ENCODE measurements around the gene GNB1. TPM values are rescaled to one million over a fixed set of nuclear protein-coding genes. Genes with fewer than 3 reads are reported as not detected.
A peak's percentile ranks its signal among the peaks of the same experiment; 100 is the strongest.

GNB1 gene
- total RNA-seq, 1 donor from 2014 or later, result 158 TPM

DNA sequence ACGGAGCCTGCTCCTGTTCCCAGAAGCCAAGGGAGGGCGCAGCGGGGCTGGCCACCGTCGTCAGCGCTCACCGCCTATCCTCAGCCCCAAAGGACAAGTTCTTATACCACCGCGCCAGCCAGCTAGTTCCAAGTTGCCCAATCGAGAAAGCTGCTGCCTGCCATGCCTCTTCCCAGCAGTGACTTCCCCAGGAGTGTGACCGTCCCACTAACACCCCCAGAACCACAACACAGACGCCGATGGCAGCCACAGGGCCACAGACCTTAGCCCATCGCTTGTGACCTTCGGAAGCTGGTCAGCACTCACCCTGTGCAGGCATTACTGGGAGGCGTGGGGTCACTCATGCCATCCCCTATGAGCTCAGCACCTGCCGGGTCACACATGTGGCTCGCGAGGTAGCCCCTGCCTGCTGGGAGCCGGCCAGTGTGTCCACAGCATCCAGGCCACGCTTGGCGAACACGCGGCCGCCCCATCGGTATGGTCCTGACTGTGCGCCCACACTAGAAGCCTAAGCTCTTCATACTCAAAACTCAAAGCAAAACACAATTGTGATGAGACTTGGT, 132.7 kb downstream of the GNB1 start:
- Histone ChIP-seq H3K4me1 (peaks cover 19% of the 10 kb centered on the region), H3K36me3 (peaks cover 85% of the 10 kb centered on the region), H3K4me3 (no peak overlapping the region), H3K27ac (replicated peaks) (peak overlapping the region; percentile 67), H3K27me3 (ENCODE audit: low read depth) (no peaks in the 10 kb centered on the region), H3K9me3 (replicated peaks) (no peaks in the 10 kb centered on the region)
- intact Hi-C loops (cut with micrococcal nuclease), result no loop called here
- TF ChIP-seq, protein P1, sequence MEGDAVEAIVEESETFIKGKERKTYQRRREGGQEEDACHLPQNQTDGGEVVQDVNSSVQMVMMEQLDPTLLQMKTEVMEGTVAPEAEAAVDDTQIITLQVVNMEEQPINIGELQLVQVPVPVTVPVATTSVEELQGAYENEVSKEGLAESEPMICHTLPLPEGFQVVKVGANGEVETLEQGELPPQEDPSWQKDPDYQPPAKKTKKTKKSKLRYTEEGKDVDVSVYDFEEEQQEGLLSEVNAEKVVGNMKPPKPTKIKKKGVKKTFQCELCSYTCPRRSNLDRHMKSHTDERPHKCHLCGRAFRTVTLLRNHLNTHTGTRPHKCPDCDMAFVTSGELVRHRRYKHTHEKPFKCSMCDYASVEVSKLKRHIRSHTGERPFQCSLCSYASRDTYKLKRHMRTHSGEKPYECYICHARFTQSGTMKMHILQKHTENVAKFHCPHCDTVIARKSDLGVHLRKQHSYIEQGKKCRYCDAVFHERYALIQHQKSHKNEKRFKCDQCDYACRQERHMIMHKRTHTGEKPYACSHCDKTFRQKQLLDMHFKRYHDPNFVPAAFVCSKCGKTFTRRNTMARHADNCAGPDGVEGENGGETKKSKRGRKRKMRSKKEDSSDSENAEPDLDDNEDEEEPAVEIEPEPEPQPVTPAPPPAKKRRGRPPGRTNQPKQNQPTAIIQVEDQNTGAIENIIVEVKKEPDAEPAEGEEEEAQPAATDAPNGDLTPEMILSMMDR (IDR thresholded peaks at IDR 0.05; ENCODE audit: borderline replicate concordance), result no peak
- no peak for DNase-seq

DNA sequence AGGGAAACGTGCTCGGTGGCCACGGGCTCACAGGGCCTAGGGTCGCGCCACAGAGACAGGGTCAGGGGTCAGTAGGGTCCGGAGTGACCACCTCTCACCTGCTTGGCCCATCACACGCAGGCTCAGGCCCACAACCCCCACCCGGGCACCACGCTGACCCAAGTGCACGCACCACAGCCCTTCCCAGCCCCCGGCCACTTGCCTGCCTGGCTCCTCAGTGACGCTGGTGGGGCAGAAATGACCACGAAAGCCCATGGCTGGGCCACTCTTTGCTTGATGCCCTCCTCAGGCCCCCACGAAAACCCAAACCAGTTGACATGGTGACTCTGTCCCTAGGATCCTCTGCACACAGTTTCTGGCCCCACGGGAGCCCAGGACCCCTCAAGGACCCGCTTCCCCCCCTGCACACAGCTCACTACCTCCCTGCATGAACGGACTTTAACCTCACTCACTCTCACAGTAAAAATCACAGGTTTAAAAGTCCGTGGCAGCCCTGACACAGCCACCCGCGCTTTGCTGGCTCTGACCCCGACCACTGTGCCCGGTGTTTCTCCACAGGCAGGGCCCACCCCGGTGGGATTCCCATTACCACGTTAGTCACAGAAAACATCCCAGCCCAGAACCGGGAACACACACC, 133.3 kb downstream of the GNB1 start:
- Histone ChIP-seq H3K27me3 (ENCODE audit: low read depth) (no peaks in the 10 kb centered on the region), H3K4me1 (peaks cover 19% of the 10 kb centered on the region), H3K27ac (replicated peaks) (no peak overlapping the region), H3K4me3 (no peak overlapping the region), H3K36me3 (peaks cover 85% of the 10 kb centered on the region), H3K9me3 (replicated peaks) (no peaks in the 10 kb centered on the region)
- TF ChIP-seq, protein P1 (IDR thresholded peaks at IDR 0.05; ENCODE audit: borderline replicate concordance), result no peak
- DNase-seq, result no peak
- intact Hi-C loops (cut with micrococcal nuclease), result no loop called here

DNA sequence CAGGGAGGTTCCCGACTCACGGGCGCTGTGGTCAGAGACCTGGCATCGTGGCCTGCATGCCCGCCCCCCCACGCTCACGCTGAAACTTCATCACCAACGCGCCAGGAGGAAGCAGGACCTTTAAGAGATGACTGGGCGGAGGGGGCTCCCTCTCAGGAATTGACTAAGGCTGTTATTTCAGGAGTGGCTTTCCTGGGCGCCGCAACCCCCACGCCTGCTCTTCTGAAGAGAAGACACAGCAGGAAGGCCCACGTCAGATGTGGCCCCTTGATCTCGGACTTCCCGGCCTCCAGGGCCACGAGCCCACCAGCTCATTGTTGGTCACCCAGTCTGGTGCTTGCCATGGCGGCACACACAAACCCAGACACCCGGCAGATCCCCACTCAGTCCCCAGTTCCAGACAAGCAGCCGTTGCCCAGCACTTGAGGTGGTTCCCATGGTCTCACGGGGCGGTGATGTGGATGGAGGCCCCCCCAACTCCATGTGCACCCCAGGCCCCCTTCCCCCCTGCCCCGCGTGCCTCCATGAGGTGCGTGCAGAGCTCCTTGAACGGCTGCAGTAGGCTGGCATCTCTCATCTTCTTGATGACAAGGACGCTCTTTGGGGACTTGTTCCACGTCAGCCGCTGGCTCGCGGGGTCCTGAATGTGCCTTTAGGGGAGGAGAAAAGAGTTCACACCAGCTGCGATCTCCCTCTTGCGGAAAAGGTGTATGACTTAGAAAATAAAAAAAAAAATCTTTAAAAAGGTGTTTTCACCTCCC, 134.0 kb downstream of the GNB1 start:
- TF ChIP-seq, protein P1 (IDR thresholded peaks at IDR 0.05; ENCODE audit: borderline replicate concordance), result no peak
- no peak for DNase-seq
- no peaks in the 10 kb centered on the region for H3K9me3 ChIP-seq (replicated peaks)
- no peak overlapping the region for H3K4me3 ChIP-seq
- peaks cover 85% of the 10 kb centered on the region for H3K36me3 ChIP-seq
- H3K4me1 ChIP-seq, result peaks cover 19% of the 10 kb centered on the region
- intact Hi-C loops (cut with micrococcal nuclease), result no loop called here
- no peak overlapping the region for H3K27ac ChIP-seq (replicated peaks)
- no peaks in the 10 kb centered on the region for H3K27me3 ChIP-seq (ENCODE audit: low read depth)

DNA sequence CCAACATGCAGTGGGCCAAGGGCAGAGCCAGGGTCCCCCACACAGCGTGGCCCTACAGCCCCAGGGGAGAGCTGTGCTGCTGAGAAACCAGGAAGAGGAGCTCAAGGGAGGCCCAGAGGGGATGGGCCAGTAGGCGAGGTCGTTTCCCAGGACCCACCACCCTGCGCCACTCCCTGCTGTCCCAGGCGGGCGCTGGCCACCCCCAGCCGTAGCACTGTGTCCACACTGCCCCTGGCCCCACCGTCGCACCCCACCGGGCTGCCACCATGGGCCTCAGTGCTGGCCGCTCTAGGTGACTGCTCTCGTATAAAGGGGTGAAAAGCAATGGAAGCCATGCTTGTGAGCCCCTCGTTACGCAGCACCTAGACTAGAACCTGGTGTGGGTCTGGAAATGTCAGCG, 135.0 kb downstream of the GNB1 start:
- H3K4me1 ChIP-seq, result peaks cover 19% of the 10 kb centered on the region
- H3K27ac ChIP-seq (replicated peaks), result no peak overlapping the region
- intact Hi-C loops (cut with micrococcal nuclease), result no loop called here
- no peaks in the 10 kb centered on the region for H3K27me3 ChIP-seq (ENCODE audit: low read depth)
- DNase-seq, result no peak
- H3K4me3 ChIP-seq, result no peak overlapping the region
- H3K9me3 ChIP-seq (replicated peaks), result no peaks in the 10 kb centered on the region
- TF ChIP-seq, protein P1 (IDR thresholded peaks at IDR 0.05; ENCODE audit: borderline replicate concordance), result no peak
- H3K36me3 ChIP-seq, result peaks cover 75% of the 10 kb centered on the region

DNA sequence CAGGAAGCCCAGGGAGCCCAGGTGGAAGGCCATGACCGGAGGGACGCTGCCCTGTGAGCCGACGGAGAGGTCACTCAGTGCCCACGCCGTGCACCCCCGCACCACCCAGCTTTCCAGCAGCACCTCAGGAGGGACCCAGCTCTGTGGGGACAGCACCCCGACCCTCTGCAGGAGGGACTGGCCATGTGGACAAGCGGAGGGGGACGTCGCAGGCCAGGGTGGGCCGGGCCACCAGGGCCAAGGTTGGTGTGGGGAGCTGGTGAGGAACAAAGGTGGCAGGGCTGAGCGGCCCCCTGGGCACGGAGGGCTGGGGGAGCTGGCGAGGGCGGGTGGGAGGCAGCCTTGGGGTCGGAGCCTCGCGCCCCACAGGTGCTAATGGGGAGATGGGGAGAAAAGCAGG, 135.5 kb downstream of the GNB1 start:
- TF ChIP-seq, protein P1 (IDR thresholded peaks at IDR 0.05; ENCODE audit: borderline replicate concordance), result no peak
- no peak overlapping the region for H3K4me3 ChIP-seq
- peaks cover 71% of the 10 kb centered on the region for H3K36me3 ChIP-seq
- DNase-seq, result no peak
- H3K27me3 ChIP-seq (ENCODE audit: low read depth), result no peaks in the 10 kb centered on the region
- intact Hi-C loops (cut with micrococcal nuclease), result no loop called here
- peaks cover 19% of the 10 kb centered on the region for H3K4me1 ChIP-seq
- no peaks in the 10 kb centered on the region for H3K9me3 ChIP-seq (replicated peaks)
- no peak overlapping the region for H3K27ac ChIP-seq (replicated peaks)

Data from left ventricle myocardium inferior (tissue), 1 donor.